Caki2 (cell line): ENCODE data around the gene C16orf90. TPM values are rescaled to one million over a fixed set of nuclear protein-coding genes. Genes with fewer than 3 reads are reported as not detected.
"Not testable (repeated sequence)": the region's sequence is repeated elsewhere in the genome, so short reads cannot be mapped to it uniquely, and the experiment has no call there.

Source experiments
- DNase-seq: peaks from one replicate; pipeline ENCODE4 v3.0.0-alpha.2; 2015; ENCODE audit warnings: low read depth
- in situ Hi-C: cut with HindIII; loops from 2 replicates; pipeline ENCODE4 v1.10.0; 2016; ENCODE audit warnings: low sequenced_read_pairs, low pct_unique_long_range_greater_than_20kb, mixed read lengths
- total RNA-seq: library from RNA; depleted of rRNA; stranded (reverse); fragments of >200 nt; shearing (Covaris generic); gene quantifications from 2 replicates; pipeline ENCODE4 v1.2.3, GENCODE V29; 2014; ENCODE audit warnings: low replicate concordance; rRNA removed

The C16orf90 gene
- total RNA-seq = not detected in 2 replicates

- in situ Hi-C loops = no loop called here
- no peak for DNase-seq
Observed at GRCh38 chr16:3495176-3495575, at the start of gene C16orf90. C16orf90 (minus strand) TSS chr16:3495489; CDS start chr16:3495421, 68 bp downstream.

GRCh38 chr16:3542601-3543373 lies 47.5 kb upstream of the C16orf90 start:
- DNase-seq = peak; percentile 10
- in situ Hi-C loops = no loop called here

- DNase-seq = no peak
- in situ Hi-C loops = no loop called here
Observed at GRCh38 chr16:3541527-3542155, 46.4 kb upstream of the C16orf90 start.

- in situ Hi-C loops = no loop called here
- DNase-seq = no peak
Observed at GRCh38 chr16:3538222-3538621, 42.9 kb upstream of the C16orf90 start.

GRCh38 chr16:3536851-3537250 lies 41.6 kb upstream of the C16orf90 start:
- DNase-seq = no peak
- in situ Hi-C loops = no loop called here

GRCh38 chr16:3536271-3536731 lies 41.0 kb upstream of the C16orf90 start:
- DNase-seq = no peak
- in situ Hi-C loops = no loop called here

- DNase-seq = no peak
- in situ Hi-C loops = no loop called here
Observed at GRCh38 chr16:3534126-3534525, 38.8 kb upstream of the C16orf90 start.

GRCh38 chr16:3532741-3533140 lies 37.5 kb upstream of the C16orf90 start:
- no peak for DNase-seq
- in situ Hi-C loops = no loop called here

- in situ Hi-C loops = no loop called here
- peak; percentile 53 for DNase-seq
Observed at GRCh38 chr16:3530371-3530914, 35.2 kb upstream of the C16orf90 start.

GRCh38 chr16:3529175-3529574 lies 33.9 kb upstream of the C16orf90 start:
- DNase-seq = no peak
- in situ Hi-C loops = no loop called here

- in situ Hi-C loops = no loop called here
- DNase-seq = no peak
Observed at GRCh38 chr16:3528406-3528805, 33.1 kb upstream of the C16orf90 start.

- DNase-seq, in situ Hi-C loops: not testable (repeated sequence)
Observed at GRCh38 chr16:3527216-3527829, 32.0 kb upstream of the C16orf90 start.

- in situ Hi-C loops = no loop called here
Observed at GRCh38 chr16:3525951-3526350, 30.7 kb upstream of the C16orf90 start.

GRCh38 chr16:3523281-3523680 lies 28.0 kb upstream of the C16orf90 start:
- in situ Hi-C loops = no loop called here
- no peak for DNase-seq

More at GRCh38 chr16:3525951-3526350, 30.7 kb upstream of the C16orf90 start:
- no peak for DNase-seq

GRCh38 chr16:3520841-3521240 lies 25.6 kb upstream of the C16orf90 start:
- in situ Hi-C loops = no loop called here
- no peak for DNase-seq

- no peak for DNase-seq
Observed at GRCh38 chr16:3520413-3520812, 25.1 kb upstream of the C16orf90 start.

GRCh38 chr16:3519581-3519980 lies 24.3 kb upstream of the C16orf90 start:
- in situ Hi-C loops = no loop called here
- DNase-seq = no peak

More at GRCh38 chr16:3520413-3520812, 25.1 kb upstream of the C16orf90 start:
- in situ Hi-C loops = no loop called here

- DNase-seq = no peak
- in situ Hi-C loops = no loop called here
Observed at GRCh38 chr16:3518986-3519348, 23.7 kb upstream of the C16orf90 start.
